ENCODE data around the gene IL1F10.

- TF ChIP-seq, protein P1, sequence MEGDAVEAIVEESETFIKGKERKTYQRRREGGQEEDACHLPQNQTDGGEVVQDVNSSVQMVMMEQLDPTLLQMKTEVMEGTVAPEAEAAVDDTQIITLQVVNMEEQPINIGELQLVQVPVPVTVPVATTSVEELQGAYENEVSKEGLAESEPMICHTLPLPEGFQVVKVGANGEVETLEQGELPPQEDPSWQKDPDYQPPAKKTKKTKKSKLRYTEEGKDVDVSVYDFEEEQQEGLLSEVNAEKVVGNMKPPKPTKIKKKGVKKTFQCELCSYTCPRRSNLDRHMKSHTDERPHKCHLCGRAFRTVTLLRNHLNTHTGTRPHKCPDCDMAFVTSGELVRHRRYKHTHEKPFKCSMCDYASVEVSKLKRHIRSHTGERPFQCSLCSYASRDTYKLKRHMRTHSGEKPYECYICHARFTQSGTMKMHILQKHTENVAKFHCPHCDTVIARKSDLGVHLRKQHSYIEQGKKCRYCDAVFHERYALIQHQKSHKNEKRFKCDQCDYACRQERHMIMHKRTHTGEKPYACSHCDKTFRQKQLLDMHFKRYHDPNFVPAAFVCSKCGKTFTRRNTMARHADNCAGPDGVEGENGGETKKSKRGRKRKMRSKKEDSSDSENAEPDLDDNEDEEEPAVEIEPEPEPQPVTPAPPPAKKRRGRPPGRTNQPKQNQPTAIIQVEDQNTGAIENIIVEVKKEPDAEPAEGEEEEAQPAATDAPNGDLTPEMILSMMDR (IDR thresholded peaks at IDR 0.05) = no peak
- TF ChIP-seq POLR2A (IDR thresholded peaks at IDR 0.05) = no peak
- no peak for TF ChIP-seq POLR2AphosphoS5 (IDR thresholded peaks at IDR 0.05)
- no peak for TF ChIP-seq EP300 (IDR thresholded peaks at IDR 0.05)
Observed at GRCh38 chr2:113060796-113061195, 7.0 kb upstream of the IL1F10 start.
